HepG2 (cell line): Measurements from ENCODE around the gene OXGR1. TPM values are rescaled to one million over a fixed set of nuclear protein-coding genes. Genes with fewer than 3 reads are reported as not detected.

ENCODE experiments used
- ATAC-seq: fragments of 200-7000 bp; cut with Tn5 transposase; 3 replicates; pipeline ENCODE4 v1.9.1; 2020; ENCODE audit warnings: mild to moderate bottlenecking, moderate library complexity
- BruUV-seq: library from RNA; stranded (reverse); fragments of 400-500 nt; replicated peaks from 2 replicates; lab custom pipeline; 2021; lab: Mats Ljungman, UMichigan
- CTCF ChIA-PET: fragments of 300-600 bp; formaldehyde crosslinking; extraction: SDS; loops from one replicate; lab custom pipeline; 2021; ENCODE audit warnings: low total read pairs, inconsistent platforms, low intra/inter-chr PET ratio; lab: Yijun Ruan, JAX
- POLR2A ChIA-PET: fragments of 350-600 bp; sonication (Branson Sonifier 250); formaldehyde crosslinking; loops from one replicate; lab custom pipeline; 2020; ENCODE audit warnings: antibody characterized with exemption, inconsistent platforms; lab: Yijun Ruan, JAX
- DNase-seq: peaks from one replicate; pipeline ENCODE4 v3.0.0-alpha.2; 2015; ENCODE audit warnings: low spot score
- FAIRE-seq: peaks from 3 replicates; lab custom pipeline; 2011; peaks lifted over from hg19 to GRCh38; lab: Jason Lieb, UNC
- H2AFZ ChIP-seq: one replicate; pipeline ENCODE4 v1.6.1; 2011; ENCODE audit warnings: low read length, inconsistent platforms
- H3K27ac ChIP-seq: fragments of 300-600 bp; 3 replicates; pipeline ENCODE4 v1.8.0; 2011; ENCODE audit warnings: mixed run types, mild to moderate bottlenecking, mixed read lengths, low read length, inconsistent platforms; ENCODE audit not compliant: insufficient read depth; ENCODE audit errors: extremely low read length
- H3K27me3 ChIP-seq, 2 experiments: fragments of 200-600 bp in 1 of 2; 2 replicates in 1 of 2; 3 replicates in 1 of 2; pipeline versions ENCODE4 v1.6.0 to v1.8.0; 2011; ENCODE audit warnings: low read length in 2 of 2, mild to moderate bottlenecking in 2 of 2, moderate library complexity in 2 of 2, inconsistent platforms in 1 of 2; ENCODE audit not compliant: insufficient read depth in 2 of 2, control insufficient read depth in 1 of 2
- H3K36me3 ChIP-seq, 2 experiments: fragments of 200-600 bp in 1 of 2; replicated peaks in 1 of 2; 2 replicates in 1 of 2; 3 replicates in 1 of 2; pipeline versions ENCODE4 v1.5.1 to v1.8.0; 2011; ENCODE audit warnings: low read length in 2 of 2, inconsistent platforms in 1 of 2; ENCODE audit not compliant: insufficient read depth in 2 of 2, control insufficient read depth in 1 of 2
- H3K4me1 ChIP-seq: 2 replicates; pipeline ENCODE4 v1.5.1; 2012; ENCODE audit warnings: low read length, inconsistent platforms; ENCODE audit not compliant: insufficient read depth
- H3K4me2 ChIP-seq: 2 replicates; pipeline ENCODE4 v1.6.0; 2011; ENCODE audit warnings: low read depth, low read length, inconsistent platforms
- H3K4me3 ChIP-seq, 3 experiments: fragments of 200-600 bp in 1 of 3; sonication (generic), shearing (Covaris generic) in 1 of 3; replicated peaks in 1 of 3; 2 replicates each; pipeline ENCODE4 v1.5.1; 2011 to 2016; ENCODE audit warnings: low read length in 3 of 3, inconsistent platforms in 2 of 3, low read depth in 2 of 3, mild to moderate bottlenecking in 2 of 3, control low read depth in 1 of 3, mixed read lengths in 1 of 3; ENCODE audit not compliant: insufficient read depth in 1 of 3
- H3K79me2 ChIP-seq: one replicate; pipeline ENCODE4 v1.6.1; 2011; ENCODE audit warnings: low read length, inconsistent platforms; ENCODE audit not compliant: insufficient read depth
- H3K9ac ChIP-seq: 2 replicates; pipeline ENCODE4 v1.6.0; 2011; ENCODE audit warnings: mild to moderate bottlenecking, low read depth, low read length, inconsistent platforms; ENCODE audit not compliant: insufficient read depth
- H3K9me3 ChIP-seq: 2 replicates; pipeline ENCODE4 v1.5.1; 2012; ENCODE audit warnings: mild to moderate bottlenecking, low read length
- H4K20me1 ChIP-seq: 2 replicates; pipeline ENCODE4 v1.6.0; 2011; ENCODE audit warnings: inconsistent platforms, mild to moderate bottlenecking, low read length, moderate library complexity; ENCODE audit not compliant: insufficient read depth
- JUNB ChIP-seq: sonication (generic); formaldehyde crosslinking; IDR thresholded peaks from 2 replicates; pipeline ENCODE4 v1.8.0; 2022; ENCODE audit warnings: missing genetic modification reagents, mild to moderate bottlenecking, borderline replicate concordance
- KLF15 ChIP-seq: sonication (generic); formaldehyde crosslinking; IDR thresholded peaks from 2 replicates; pipeline ENCODE4 v1.8.1; 2023; ENCODE audit warnings: borderline replicate concordance, mild to moderate bottlenecking, inconsistent platforms, missing genetic modification reagents, mixed read lengths
- MLLT10 ChIP-seq: sonication (generic); formaldehyde crosslinking; IDR thresholded peaks from 2 replicates; pipeline ENCODE4 v1.4.0; 2020; ENCODE audit warnings: missing genetic modification reagents
- ZFP41 ChIP-seq: sonication (generic); formaldehyde crosslinking; IDR thresholded peaks from 2 replicates; pipeline ENCODE4 v1.4.0; 2020; ENCODE audit warnings: mild to moderate bottlenecking, missing genetic modification reagents, borderline replicate concordance
- ZNF30 ChIP-seq: sonication (generic); formaldehyde crosslinking; IDR thresholded peaks from 2 replicates; pipeline ENCODE4 v1.5.0; 2020; ENCODE audit warnings: mild to moderate bottlenecking, missing genetic modification reagents
- ZNF44 ChIP-seq: sonication (generic); formaldehyde crosslinking; IDR thresholded peaks from 2 replicates; pipeline ENCODE4 v1.5.1; 2020; ENCODE audit warnings: mild to moderate bottlenecking, missing genetic modification reagents
- ZNF713 ChIP-seq: sonication (generic); formaldehyde crosslinking; IDR thresholded peaks from 2 replicates; pipeline ENCODE4 v1.4.0; 2020; ENCODE audit warnings: mild to moderate bottlenecking, missing genetic modification reagents
- whole genome bisulfite sequencing: methylation state at CpG from one replicate; pipeline ENCODE4 v1.1.6; 2017; ENCODE audit warnings: low lambda C conversion rate; 5-methylcytosine and 5-hydroxymethylcytosine counted together
- in situ Hi-C: cut with HindIII; loops from 2 replicates; pipeline ENCODE4 v1.10.0; 2017; ENCODE audit warnings: low pct_unique_long_range_greater_than_20kb; ENCODE audit not compliant: extremely low pct_ligation_motif_present
- intact Hi-C: fragments of 100-400 bp; cut with micrococcal nuclease; formaldehyde crosslinking; loops from one replicate; pipeline ENCODE4 v1.10.0; 2022; ENCODE audit not compliant: unreplicated experiment
- polyA plus RNA-seq, 8 experiments: library from polyadenylated mRNA; depleted of rRNA in 3 of 8; stranded (reverse) in 7 of 8; unstranded in 1 of 8; fragments of >200 nt; fragmentation: Illumina TruSeq in 4 of 8; extraction: Trizol in 4 of 8; gene quantifications; 2 replicates each; pipeline versions ENCODE4 v1.2.1 to v1.2.3, GENCODE V29; 2011 to 2016; ENCODE audit warnings: low read depth in 4 of 8, missing spikeins in 1 of 8, mixed read lengths in 1 of 8; ENCODE audit not compliant: insufficient read depth in 1 of 8
- total RNA-seq, 5 experiments: library from RNA; depleted of rRNA; stranded (reverse); fragments of >200 nt; fragmentation: Illumina TruSeq; extraction: Trizol; gene quantifications; 2 replicates each; pipeline ENCODE4 v1.2.3, GENCODE V29; 2016; ENCODE audit warnings: low read depth in 1 of 5
- TF ChIP-seq, protein P1 (sequence below): sonication (generic); formaldehyde crosslinking; IDR thresholded peaks from 2 replicates; pipeline ENCODE4 v1.4.0; 2020; ENCODE audit warnings: missing genetic modification reagents

The OXGR1 gene
- total and polyA plus RNA-seq, 2 of the 13 experiments (the other 11 are each of a cell fraction or from before 2014, with no cell fraction given): not detected

DNA sequence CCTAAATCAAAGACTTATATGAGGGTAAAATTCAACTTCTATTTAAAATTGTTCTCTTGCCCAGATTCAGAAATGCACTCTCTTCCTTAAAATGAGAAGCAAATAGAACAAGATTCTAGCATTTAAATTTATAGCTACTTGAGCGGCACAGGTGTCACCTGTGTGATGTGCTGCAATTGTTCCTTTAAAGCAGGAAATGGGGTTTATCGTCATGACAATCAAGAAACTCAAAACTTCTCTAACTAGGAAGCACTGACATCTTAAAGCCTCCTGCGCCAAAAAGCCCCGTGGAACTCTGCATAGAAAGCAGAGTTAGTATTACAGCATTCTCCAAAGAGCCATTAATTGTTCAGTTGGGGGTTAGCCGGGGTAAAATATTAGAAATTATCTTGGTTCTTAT, 2.6 kb upstream of the OXGR1 start:
- no peak overlapping the region for H2AFZ ChIP-seq
- no peak for ATAC-seq
- TF ChIP-seq MLLT10 (no peak), JUNB (CRISPR knock-in tag) (no peak), ZFP41 (CRISPR knock-in tag) (no peak), ZNF44 (CRISPR knock-in tag) (no peak), ZNF713 (CRISPR knock-in tag) (no peak), KLF15 (CRISPR knock-in tag) (no peak), ZNF30 (no peak)
- TF ChIP-seq, protein P1, sequence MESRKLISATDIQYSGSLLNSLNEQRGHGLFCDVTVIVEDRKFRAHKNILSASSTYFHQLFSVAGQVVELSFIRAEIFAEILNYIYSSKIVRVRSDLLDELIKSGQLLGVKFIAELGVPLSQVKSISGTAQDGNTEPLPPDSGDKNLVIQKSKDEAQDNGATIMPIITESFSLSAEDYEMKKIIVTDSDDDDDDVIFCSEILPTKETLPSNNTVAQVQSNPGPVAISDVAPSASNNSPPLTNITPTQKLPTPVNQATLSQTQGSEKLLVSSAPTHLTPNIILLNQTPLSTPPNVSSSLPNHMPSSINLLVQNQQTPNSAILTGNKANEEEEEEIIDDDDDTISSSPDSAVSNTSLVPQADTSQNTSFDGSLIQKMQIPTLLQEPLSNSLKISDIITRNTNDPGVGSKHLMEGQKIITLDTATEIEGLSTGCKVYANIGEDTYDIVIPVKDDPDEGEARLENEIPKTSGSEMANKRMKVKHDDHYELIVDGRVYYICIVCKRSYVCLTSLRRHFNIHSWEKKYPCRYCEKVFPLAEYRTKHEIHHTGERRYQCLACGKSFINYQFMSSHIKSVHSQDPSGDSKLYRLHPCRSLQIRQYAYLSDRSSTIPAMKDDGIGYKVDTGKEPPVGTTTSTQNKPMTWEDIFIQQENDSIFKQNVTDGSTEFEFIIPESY: no peak
- TF ChIP-seq, all 625 proteins: peak for 0
- intact Hi-C loops: no loop called here
- ChIA-PET POLR2A (no interaction called here), CTCF (no interaction called here)
- H3K4me3 ChIP-seq: no peak overlapping the region
- in situ Hi-C loops: no loop called here
- no peak overlapping the region for H3K4me2 ChIP-seq
- DNase-seq (no peak), FAIRE-seq (no peak)
- BruUV-seq: no TSS peak
- H3K9me3 ChIP-seq: no peaks in the 10 kb centered on the region
- no peaks in the 10 kb centered on the region for H4K20me1 ChIP-seq
- no peaks in the 10 kb centered on the region for H3K79me2 ChIP-seq
- peaks cover 1 to 25% of the 10 kb centered on the region in 2 experiments; a peak in 3 of 5 replicates for H3K27me3 ChIP-seq
- 2% methylated on average over 5 of the region's 5 CpGs for WGBS
- no peak overlapping the region for H3K27ac ChIP-seq
- H3K4me1 ChIP-seq: no peaks in the 10 kb centered on the region
- no peak overlapping the region for H3K9ac ChIP-seq
- no peaks in the 10 kb centered on the region for H3K36me3 ChIP-seq
